Osteoblast (primary cell): ENCODE data around the gene AFAP1L2. TPM values are rescaled to one million over a fixed set of nuclear protein-coding genes. Genes with fewer than 3 reads are reported as not detected.

Experiments used
- DNase-seq: peaks from one replicate; pipeline ENCODE4 v3.0.0; 2011; ENCODE audit warnings: low spot score, mixed read lengths; ENCODE audit not compliant: insufficient read length; ENCODE audit errors: missing footprints
- H2AFZ ChIP-seq: 2 replicates; pipeline ENCODE4 v1.6.0; 2011; ENCODE audit warnings: mild to moderate bottlenecking, low read length
- H3K27ac ChIP-seq: 2 replicates; pipeline ENCODE4 v1.5.1; 2011; ENCODE audit warnings: mild to moderate bottlenecking, low read depth, low read length, moderate library complexity
- H3K27me3 ChIP-seq: 2 replicates; pipeline ENCODE4 v1.6.0; 2012; ENCODE audit warnings: mild to moderate bottlenecking, control low read depth, inconsistent platforms, low read length, moderate library complexity; ENCODE audit not compliant: insufficient read depth
- H3K36me3 ChIP-seq: 2 replicates; pipeline ENCODE4 v1.5.1; 2011; ENCODE audit warnings: mild to moderate bottlenecking, low read length, control low read depth, moderate library complexity; ENCODE audit not compliant: insufficient read depth
- H3K4me1 ChIP-seq: 2 replicates; pipeline ENCODE4 v1.5.1; 2011; ENCODE audit warnings: mild to moderate bottlenecking, low read length, control low read depth, moderate library complexity; ENCODE audit not compliant: insufficient read depth
- H3K4me2 ChIP-seq: 2 replicates; pipeline ENCODE4 v1.6.0; 2011; ENCODE audit warnings: mild to moderate bottlenecking, low read length; ENCODE audit not compliant: insufficient read depth
- H3K4me3 ChIP-seq: fragments of 200-600 bp; sonication (generic); 3 replicates; pipeline ENCODE4 v1.5.1; 2012; ENCODE audit warnings: mild to moderate bottlenecking, low read length, inconsistent platforms; ENCODE audit not compliant: insufficient read depth
- H3K79me2 ChIP-seq: 2 replicates; pipeline ENCODE4 v1.6.0; 2012; ENCODE audit warnings: mild to moderate bottlenecking, low read length, control low read depth, inconsistent platforms; ENCODE audit not compliant: insufficient read depth
- H3K9me3 ChIP-seq: 2 replicates; pipeline ENCODE4 v1.5.1; 2011; ENCODE audit warnings: low read depth, low read length, control low read depth
- H4K20me1 ChIP-seq: 2 replicates; pipeline ENCODE4 v1.6.0; 2012; ENCODE audit warnings: mild to moderate bottlenecking, low read length, control low read depth; ENCODE audit not compliant: insufficient read depth
- CTCF ChIP-seq: IDR thresholded peaks from 2 replicates; pipeline ENCODE4 v1.5.1; 2011; ENCODE audit warnings: mild to moderate bottlenecking, low read depth, low read length, moderate library complexity; ENCODE audit errors: extremely low read depth
- total RNA-seq: library from RNA; depleted of rRNA; stranded (reverse); fragments of >200 nt; gene quantifications from 2 replicates; pipeline ENCODE4 v1.2.3, GENCODE V29; 2012

Gene AFAP1L2
- total RNA-seq, 1 donor: 0.36 TPM

GRCh38 chr10:114356126-114356525 lies 48.2 kb downstream of the AFAP1L2 start:
- no peaks in the 10 kb centered on the region for H3K4me1 ChIP-seq
- H4K20me1 ChIP-seq: no peaks in the 10 kb centered on the region
- no peaks in the 10 kb centered on the region for H3K79me2 ChIP-seq
- TF ChIP-seq CTCF: no peak
- H2AFZ ChIP-seq: no peak overlapping the region
- no peaks in the 10 kb centered on the region for H3K9me3 ChIP-seq
- no peak overlapping the region for H3K4me2 ChIP-seq
- no peaks in the 10 kb centered on the region for H3K36me3 ChIP-seq
- no peaks in the 10 kb centered on the region for H3K27me3 ChIP-seq
- no peak overlapping the region for H3K4me3 ChIP-seq
- no peak for DNase-seq
- H3K27ac ChIP-seq: no peak overlapping the region

GRCh38 chr10:114353383-114353782 lies 50.9 kb downstream of the AFAP1L2 start:
- Histone ChIP-seq H3K4me2 (no peak overlapping the region), H3K27me3 (no peaks in the 10 kb centered on the region), H3K4me1 (no peaks in the 10 kb centered on the region), H2AFZ (no peak overlapping the region), H3K36me3 (no peaks in the 10 kb centered on the region), H3K9me3 (no peaks in the 10 kb centered on the region), H3K4me3 (no peak overlapping the region), H3K79me2 (no peaks in the 10 kb centered on the region), H4K20me1 (no peaks in the 10 kb centered on the region), H3K27ac (no peak overlapping the region)
- DNase-seq: no peak
- TF ChIP-seq CTCF: no peak

- Histone ChIP-seq H4K20me1 (no peaks in the 10 kb centered on the region), H3K27me3 (no peaks in the 10 kb centered on the region), H3K4me2 (no peak overlapping the region), H3K36me3 (no peaks in the 10 kb centered on the region), H2AFZ (no peak overlapping the region), H3K4me1 (no peaks in the 10 kb centered on the region), H3K79me2 (no peaks in the 10 kb centered on the region), H3K27ac (no peak overlapping the region), H3K9me3 (no peaks in the 10 kb centered on the region), H3K4me3 (no peak overlapping the region)
- DNase-seq: no peak
- TF ChIP-seq CTCF: no peak
Measured at GRCh38 chr10:114352653-114353298, 51.5 kb downstream of the AFAP1L2 start.

- no peaks in the 10 kb centered on the region for H3K27me3 ChIP-seq
- H3K27ac ChIP-seq: no peak overlapping the region
- H3K4me2 ChIP-seq: no peak overlapping the region
- no peaks in the 10 kb centered on the region for H3K4me1 ChIP-seq
- no peak overlapping the region for H3K4me3 ChIP-seq
- no peak overlapping the region for H2AFZ ChIP-seq
- no peaks in the 10 kb centered on the region for H3K36me3 ChIP-seq
- TF ChIP-seq CTCF: no peak
- no peaks in the 10 kb centered on the region for H4K20me1 ChIP-seq
- no peaks in the 10 kb centered on the region for H3K9me3 ChIP-seq
- no peaks in the 10 kb centered on the region for H3K79me2 ChIP-seq
- DNase-seq: no peak
Measured at GRCh38 chr10:114350751-114351150, 53.6 kb downstream of the AFAP1L2 start.
